HG02943 (cell line): ENCODE data around the gene MNDA.

ENCODE experiments used
- ATAC-seq: cut with Tn5 transposase; IDR thresholded peaks from one replicate; pipeline ENCODE4 v1.9.1; 2021; ENCODE audit warnings: mild to moderate bottlenecking, low read depth, moderate library complexity; ENCODE audit not compliant: unreplicated experiment

MNDA gene

GRCh38 chr1:158830904-158831507, at the start of gene MNDA:
MNDA (plus strand) TSS chr1:158831351; CDS start chr1:158842154, 10,803 bp downstream.
- ATAC-seq, result peak; percentile 96

- no peak for ATAC-seq
Observed at GRCh38 chr1:158793604-158794003, 37.5 kb upstream of the MNDA start.

- no peak for ATAC-seq
Observed at GRCh38 chr1:158794247-158794646, 36.9 kb upstream of the MNDA start.

- no peak for ATAC-seq
Observed at GRCh38 chr1:158798531-158798930, 32.6 kb upstream of the MNDA start.

GRCh38 chr1:158799689-158800088, 31.5 kb upstream of the MNDA start:
- no peak for ATAC-seq

GRCh38 chr1:158800526-158800925, 30.6 kb upstream of the MNDA start:
- ATAC-seq, result no peak

GRCh38 chr1:158801396-158801795, 29.8 kb upstream of the MNDA start:
- ATAC-seq, result no peak

GRCh38 chr1:158803678-158804077, 27.5 kb upstream of the MNDA start:
- no peak for ATAC-seq

- no peak for ATAC-seq
Observed at GRCh38 chr1:158806916-158807536, 24.1 kb upstream of the MNDA start.

GRCh38 chr1:158809256-158809655, 21.9 kb upstream of the MNDA start:
- ATAC-seq, result no peak

- no peak for ATAC-seq
Observed at GRCh38 chr1:158809862-158810261, 21.3 kb upstream of the MNDA start.

- no peak for ATAC-seq
Observed at GRCh38 chr1:158810311-158810710, 20.8 kb upstream of the MNDA start.

- no peak for ATAC-seq
Observed at GRCh38 chr1:158812336-158812735, 18.8 kb upstream of the MNDA start.

- no peak for ATAC-seq
Observed at GRCh38 chr1:158813164-158813563, 18.0 kb upstream of the MNDA start.

- ATAC-seq, result no peak
Observed at GRCh38 chr1:158814970-158815369, 16.2 kb upstream of the MNDA start.

GRCh38 chr1:158818560-158818959, 12.6 kb upstream of the MNDA start:
- no peak for ATAC-seq

- no peak for ATAC-seq
Observed at GRCh38 chr1:158818975-158819431, 12.1 kb upstream of the MNDA start.

GRCh38 chr1:158819461-158820443, 11.4 kb upstream of the MNDA start:
- ATAC-seq, result no peak

GRCh38 chr1:158821723-158822122, 9.4 kb upstream of the MNDA start:
- no peak for ATAC-seq

GRCh38 chr1:158830074-158830677, 975 bp upstream of the MNDA start:
- peak; percentile 39 for ATAC-seq

GRCh38 chr1:158833264-158833663, 2.1 kb downstream of the MNDA start:
- ATAC-seq, result no peak
